ENCODE results near the gene CXorf65.

CXorf65 gene

GRCh38 chrX:71057848-71058530, 48.6 kb downstream of the CXorf65 start:
- no peak for DNase-seq

GRCh38 chrX:71056867-71057266, 49.7 kb downstream of the CXorf65 start:
- no peak for DNase-seq

Data from activated effector memory CD4-positive, alpha-beta T cell treated with Interleukin-2 at 50 U/mL for 16 hours (primary cell).